ENCODE measurements around the gene PARP1. TPM values are rescaled to one million over a fixed set of nuclear protein-coding genes. Genes with fewer than 3 reads are reported as not detected.

The PARP1 gene
- total and polyA plus RNA-seq, 2 donors (not counting 1 experiment from before 2014, with no cell fraction given): 118 to 180 TPM

- Mint-ChIP-seq H3K9me3 (ENCODE audit: insufficient read depth) (no peaks in the 10 kb centered on the region), H3K4me3 (peak overlapping the region; percentile 27), H3K4me1 (peaks cover 7% of the 10 kb centered on the region), H3K27me3 (no peaks in the 10 kb centered on the region), H3K27ac (peak overlapping the region; percentile 38)
- Histone ChIP-seq H3K36me3 (replicated peaks in 1 of 2; ENCODE audit: control extremely low read depth in 1 of 2, control insufficient read depth in 1 of 2, extremely low read depth in 1 of 2, insufficient read depth in 2 of 2, low read length in 1 of 2) (no peaks in the 10 kb centered on the region), H4K20me1 (ENCODE audit: control insufficient read depth, insufficient read depth, low read length, poor library complexity, severe bottlenecking) (no peaks in the 10 kb centered on the region), H3K27ac (ENCODE audit: low read length in 2 of 2) (no peak overlapping the region), H3K4me3 (ENCODE audit: control extremely low read depth in 1 of 5, extremely low read depth in 1 of 5, insufficient read depth in 1 of 5, low read depth in 2 of 5, low read length in 4 of 5) (peak overlapping the region in 1 of 5 experiments; percentile 25), H3K79me2 (ENCODE audit: control insufficient read depth, insufficient read depth, low read length) (no peaks in the 10 kb centered on the region), H3K4me2 (replicated peaks; ENCODE audit: low read depth, low read length, poor library complexity, severe bottlenecking) (peak overlapping the region; percentile 64), H3K27me3 (replicated peaks in 1 of 4; ENCODE audit: control extremely low read depth in 1 of 4, control insufficient read depth in 3 of 4, insufficient read depth in 4 of 4, low read length in 3 of 4) (no peaks in the 10 kb centered on the region), H3K4me1 (ENCODE audit: control insufficient read depth in 2 of 2, insufficient read depth in 2 of 2, low read length in 2 of 2) (peaks cover 0 to 7% of the 10 kb centered on the region in 2 donors), H2AFZ (ENCODE audit: insufficient read depth, low read depth, low read length, poor library complexity, severe bottlenecking) (peak overlapping the region; percentile 55), H3K9me3 (ENCODE audit: control extremely low read depth in 1 of 3, control insufficient read depth in 2 of 3, insufficient read depth in 1 of 3, low read length in 2 of 3) (no peaks in the 10 kb centered on the region), H3K9ac (ENCODE audit: low read length) (peak overlapping the region; percentile 43)
- POLR2A ChIA-PET: interaction anchor here (1.1 to 1.4 kb wide), 3 partner anchors 30 to 268 kb away, joined by 3 to 7 read pairs (median 5); no protein-coding TSS in a partner anchor
- CTCF ChIA-PET: interaction anchor here (0.6 to 4.3 kb wide), 40 partner anchors 9 to 604 kb away, joined by 3 to 83 read pairs (median 4); partner anchors contain the start of genes LIN9, PARP1 and SDE2
- intact Hi-C loops (cut with micrococcal nuclease): loop anchor here (1.0 kb wide), 1 partner anchor 132 kb away; no protein-coding TSS in a partner anchor
- ATAC-seq (ENCODE audit: low read depth) (no peak), DNase-seq (no peak)
- TF ChIP-seq, protein P1, sequence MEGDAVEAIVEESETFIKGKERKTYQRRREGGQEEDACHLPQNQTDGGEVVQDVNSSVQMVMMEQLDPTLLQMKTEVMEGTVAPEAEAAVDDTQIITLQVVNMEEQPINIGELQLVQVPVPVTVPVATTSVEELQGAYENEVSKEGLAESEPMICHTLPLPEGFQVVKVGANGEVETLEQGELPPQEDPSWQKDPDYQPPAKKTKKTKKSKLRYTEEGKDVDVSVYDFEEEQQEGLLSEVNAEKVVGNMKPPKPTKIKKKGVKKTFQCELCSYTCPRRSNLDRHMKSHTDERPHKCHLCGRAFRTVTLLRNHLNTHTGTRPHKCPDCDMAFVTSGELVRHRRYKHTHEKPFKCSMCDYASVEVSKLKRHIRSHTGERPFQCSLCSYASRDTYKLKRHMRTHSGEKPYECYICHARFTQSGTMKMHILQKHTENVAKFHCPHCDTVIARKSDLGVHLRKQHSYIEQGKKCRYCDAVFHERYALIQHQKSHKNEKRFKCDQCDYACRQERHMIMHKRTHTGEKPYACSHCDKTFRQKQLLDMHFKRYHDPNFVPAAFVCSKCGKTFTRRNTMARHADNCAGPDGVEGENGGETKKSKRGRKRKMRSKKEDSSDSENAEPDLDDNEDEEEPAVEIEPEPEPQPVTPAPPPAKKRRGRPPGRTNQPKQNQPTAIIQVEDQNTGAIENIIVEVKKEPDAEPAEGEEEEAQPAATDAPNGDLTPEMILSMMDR (IDR thresholded peaks at IDR 0.05): no peak
- no peak for TF ChIP-seq EZH2 (IDR thresholded peaks at IDR 0.05; ENCODE audit: borderline replicate concordance, insufficient read depth, low read depth, low read length, poor library complexity, severe bottlenecking)
- no CpG with 5 or more reads among the region's 2 CpGs for WGBS (ENCODE audit: insufficient coverage)
Observed at GRCh38 chr1:226332947-226333346, 74.9 kb downstream of the PARP1 start.

- intact Hi-C loops (cut with micrococcal nuclease): no loop called here
- ChIA-PET CTCF (no interaction called here), POLR2A (no interaction called here)
- Histone ChIP-seq H3K36me3 (replicated peaks in 1 of 2; ENCODE audit: control extremely low read depth in 1 of 2, control insufficient read depth in 1 of 2, extremely low read depth in 1 of 2, insufficient read depth in 2 of 2, low read length in 1 of 2) (no peaks in the 10 kb centered on the region), H3K27me3 (replicated peaks in 1 of 4; ENCODE audit: control extremely low read depth in 1 of 4, control insufficient read depth in 3 of 4, insufficient read depth in 4 of 4, low read length in 3 of 4) (no peaks in the 10 kb centered on the region), H3K4me2 (replicated peaks; ENCODE audit: low read depth, low read length, poor library complexity, severe bottlenecking) (no peak overlapping the region), H3K27ac (ENCODE audit: low read length in 2 of 2) (no peak overlapping the region), H3K9me3 (ENCODE audit: control extremely low read depth in 1 of 3, control insufficient read depth in 2 of 3, insufficient read depth in 1 of 3, low read length in 2 of 3) (no peaks in the 10 kb centered on the region), H3K4me1 (ENCODE audit: control insufficient read depth in 2 of 2, insufficient read depth in 2 of 2, low read length in 2 of 2) (peaks cover 0 to 7% of the 10 kb centered on the region in 2 donors), H2AFZ (ENCODE audit: insufficient read depth, low read depth, low read length, poor library complexity, severe bottlenecking) (no peak overlapping the region), H3K9ac (ENCODE audit: low read length) (no peak overlapping the region), H3K79me2 (ENCODE audit: control insufficient read depth, insufficient read depth, low read length) (no peaks in the 10 kb centered on the region), H3K4me3 (ENCODE audit: control extremely low read depth in 1 of 5, extremely low read depth in 1 of 5, insufficient read depth in 1 of 5, low read depth in 2 of 5, low read length in 4 of 5) (no peak overlapping the region), H4K20me1 (ENCODE audit: control insufficient read depth, insufficient read depth, low read length, poor library complexity, severe bottlenecking) (no peaks in the 10 kb centered on the region)
- Mint-ChIP-seq H3K27ac (no peak overlapping the region), H3K9me3 (ENCODE audit: insufficient read depth) (no peaks in the 10 kb centered on the region), H3K27me3 (no peaks in the 10 kb centered on the region), H3K4me1 (peaks cover 5% of the 10 kb centered on the region), H3K4me3 (no peak overlapping the region)
- ATAC-seq (ENCODE audit: low read depth) (no peak), DNase-seq (no peak)
- 92% methylated on average over 2 of the region's 3 CpGs for WGBS (ENCODE audit: insufficient coverage)
- TF ChIP-seq EZH2 (IDR thresholded peaks at IDR 0.05; ENCODE audit: borderline replicate concordance, insufficient read depth, low read depth, low read length, poor library complexity, severe bottlenecking): no peak
- TF ChIP-seq, protein P1 (IDR thresholded peaks at IDR 0.05): no peak
Observed at GRCh38 chr1:226329237-226329636, 78.7 kb downstream of the PARP1 start.
